K562 (cell line): ENCODE measurements around the gene PMIS2. TPM values are rescaled to one million over a fixed set of nuclear protein-coding genes. Genes with fewer than 3 reads are reported as not detected.

Source experiments
- BRF2 ChIP-seq: IDR thresholded peaks from 3 replicates; pipeline ENCODE4 v1.6.1; 2011; ENCODE audit warnings: borderline replicate concordance, mild to moderate bottlenecking; ENCODE audit not compliant: insufficient read length, insufficient read depth
- CBFA2T2 ChIP-seq: fragments of 450-650 bp; conservative IDR thresholded peaks from 2 replicates; pipeline ENCODE4 v1.6.1; 2017; ENCODE audit warnings: mild to moderate bottlenecking
- CHD2 ChIP-seq: IDR thresholded peaks from 2 replicates; pipeline ENCODE4 v1.6.1; 2011; ENCODE audit warnings: low read depth, low read length
- DDX20 ChIP-seq: fragments of 450-650 bp; IDR thresholded peaks from 2 replicates; pipeline ENCODE4 v1.6.1; 2016; ENCODE audit warnings: missing genetic modification characterization, low read depth, mild to moderate bottlenecking, missing compliant biosample characterization, moderate library complexity
- ETV5 ChIP-seq: sonication (generic); formaldehyde crosslinking; IDR thresholded peaks from 2 replicates; pipeline ENCODE4 v1.4.0; 2020; ENCODE audit warnings: low read depth, mild to moderate bottlenecking, missing genetic modification reagents
- GTF2F1 ChIP-seq: IDR thresholded peaks from 2 replicates; pipeline ENCODE4 v1.6.1; 2011; ENCODE audit warnings: low read depth, low read length, improper control_type of control experiment
- HDAC1 ChIP-seq, 2 experiments: fragments of 450-650 bp; IDR thresholded peaks; 2 replicates each; pipeline ENCODE4 v1.6.1; 2016 to 2017; ENCODE audit warnings: inconsistent platforms in 1 of 2, mild to moderate bottlenecking in 1 of 2, moderate library complexity in 1 of 2
- MBD1 ChIP-seq: fragments of 250-450 bp; sonication (Bioruptor Pico); IDR thresholded peaks from 2 replicates; pipeline ENCODE4 v1.8.0; 2022; ENCODE audit warnings: inconsistent platforms
- NR2C2 ChIP-seq, 2 experiments: fragments of 200-800 bp in 1 of 2; sonication (Bioruptor generic) in 1 of 2; sonication (generic) in 1 of 2; formaldehyde crosslinking in 1 of 2; IDR thresholded peaks; 2 replicates each; pipeline versions ENCODE4 v1.6.1 to v1.8.0; 2016 to 2022; ENCODE audit warnings: mild to moderate bottlenecking in 1 of 2, missing compliant biosample characterization in 1 of 2, missing genetic modification characterization in 1 of 2, missing genetic modification reagents in 1 of 2
- NR3C1 ChIP-seq: sonication (generic); formaldehyde crosslinking; IDR thresholded peaks from 2 replicates; pipeline ENCODE4 v1.8.1; 2022; ENCODE audit warnings: missing genetic modification reagents
- NR4A1 ChIP-seq, 2 experiments: fragments of 250-450 bp in 1 of 2; fragments of 450-650 bp in 1 of 2; sonication (Bioruptor Pico) in 1 of 2; IDR thresholded peaks; 2 replicates each; pipeline versions ENCODE4 v1.4.0 to v1.6.1; 2016 to 2020; ENCODE audit warnings: mild to moderate bottlenecking in 2 of 2, missing compliant biosample characterization in 1 of 2, missing genetic modification characterization in 1 of 2, moderate library complexity in 1 of 2
- POLR2G ChIP-seq: fragments of 200-400 bp; formaldehyde crosslinking; IDR thresholded peaks from 2 replicates; pipeline ENCODE4 v1.6.1; 2017; ENCODE audit warnings: low read depth, mild to moderate bottlenecking, antibody characterized with exemption, low read length, moderate library complexity
- PPARD ChIP-seq: fragments of 250-450 bp; sonication (Bioruptor Pico); IDR thresholded peaks from 2 replicates; pipeline ENCODE4 v1.8.0; 2022; ENCODE audit warnings: inconsistent platforms, mild to moderate bottlenecking, moderate library complexity
- RB1 ChIP-seq: fragments of 450-650 bp; IDR thresholded peaks from 2 replicates; pipeline ENCODE4 v1.6.1; 2017; ENCODE audit warnings: low read depth, mild to moderate bottlenecking
- TBP ChIP-seq: optimal IDR thresholded peaks from 2 replicates; pipeline ENCODE3; 2011; ENCODE audit warnings: low read depth, low read length, improper control_type of control experiment
- TEAD1 ChIP-seq, 2 experiments: fragments of 450-650 bp in 1 of 2; sonication (generic) in 1 of 2; formaldehyde crosslinking; IDR thresholded peaks; 2 replicates each; pipeline versions ENCODE4 v1.4.0 to v1.8.0; 2020 to 2022; ENCODE audit warnings: mild to moderate bottlenecking in 2 of 2, missing genetic modification reagents in 1 of 2
- ZBED1 ChIP-seq: IDR thresholded peaks from 2 replicates; pipeline ENCODE4 v1.6.1; 2014
- ZNF347 ChIP-seq: fragments of 450-650 bp; formaldehyde crosslinking; IDR thresholded peaks from 2 replicates; pipeline ENCODE4 v1.4.0; 2020; ENCODE audit warnings: low read depth, mild to moderate bottlenecking, moderate library complexity
- ZNF644 ChIP-seq: fragments of 200-800 bp; sonication (Bioruptor generic); IDR thresholded peaks from 2 replicates; pipeline ENCODE4 v1.6.1; 2016; ENCODE audit warnings: low read depth, missing genetic modification characterization, missing compliant biosample characterization
- ZNF668 ChIP-seq: fragments of 250-450 bp; sonication (Bioruptor Pico); IDR thresholded peaks from 2 replicates; pipeline ENCODE4 v1.8.0; 2022; ENCODE audit warnings: mild to moderate bottlenecking, inconsistent platforms
- polyA plus RNA-seq, 8 experiments: library from polyadenylated mRNA; depleted of rRNA in 4 of 8; stranded (reverse) in 5 of 8; unstranded in 3 of 8; fragments of >200 nt; fragmentation: Nextera tagmentation in 2 of 8; fragmentation: Illumina TruSeq in 1 of 8; extraction: Ambion mirVana in 2 of 8; extraction: Trizol in 1 of 8; gene quantifications; 2 replicates each; pipeline versions ENCODE4 v1.2.1 to v1.2.3, GENCODE V29; 2011 to 2014; ENCODE audit warnings: inconsistent platforms in 1 of 8, missing spikeins in 1 of 8
- total RNA-seq, 7 experiments: library from RNA; depleted of rRNA in 6 of 7; stranded (reverse); fragments of >200 nt in 6 of 7; fragmentation: Illumina TruSeq in 2 of 7; extraction: Trizol in 2 of 7; gene quantifications; 2 replicates each; pipeline versions ENCODE4 v1.2.1 to v1.2.3, GENCODE V29; 2011 to 2021; ENCODE audit warnings: low replicate concordance in 1 of 7
- TF ChIP-seq, protein P1 (sequence below): fragments of 250-450 bp; sonication (Bioruptor Pico); IDR thresholded peaks from 2 replicates; pipeline ENCODE4 v1.4.0; 2020; ENCODE audit warnings: borderline replicate concordance
- TF ChIP-seq, protein P2 (sequence below): fragments of 450-650 bp; formaldehyde crosslinking; IDR thresholded peaks from 2 replicates; pipeline ENCODE4 v1.4.0; 2020; ENCODE audit warnings: mild to moderate bottlenecking, mixed read lengths

Gene PMIS2
- total and polyA plus RNA-seq, 9 of the 15 experiments (the other 6 are each of a cell fraction or from before 2014, with no cell fraction given) = not detected

DNA sequence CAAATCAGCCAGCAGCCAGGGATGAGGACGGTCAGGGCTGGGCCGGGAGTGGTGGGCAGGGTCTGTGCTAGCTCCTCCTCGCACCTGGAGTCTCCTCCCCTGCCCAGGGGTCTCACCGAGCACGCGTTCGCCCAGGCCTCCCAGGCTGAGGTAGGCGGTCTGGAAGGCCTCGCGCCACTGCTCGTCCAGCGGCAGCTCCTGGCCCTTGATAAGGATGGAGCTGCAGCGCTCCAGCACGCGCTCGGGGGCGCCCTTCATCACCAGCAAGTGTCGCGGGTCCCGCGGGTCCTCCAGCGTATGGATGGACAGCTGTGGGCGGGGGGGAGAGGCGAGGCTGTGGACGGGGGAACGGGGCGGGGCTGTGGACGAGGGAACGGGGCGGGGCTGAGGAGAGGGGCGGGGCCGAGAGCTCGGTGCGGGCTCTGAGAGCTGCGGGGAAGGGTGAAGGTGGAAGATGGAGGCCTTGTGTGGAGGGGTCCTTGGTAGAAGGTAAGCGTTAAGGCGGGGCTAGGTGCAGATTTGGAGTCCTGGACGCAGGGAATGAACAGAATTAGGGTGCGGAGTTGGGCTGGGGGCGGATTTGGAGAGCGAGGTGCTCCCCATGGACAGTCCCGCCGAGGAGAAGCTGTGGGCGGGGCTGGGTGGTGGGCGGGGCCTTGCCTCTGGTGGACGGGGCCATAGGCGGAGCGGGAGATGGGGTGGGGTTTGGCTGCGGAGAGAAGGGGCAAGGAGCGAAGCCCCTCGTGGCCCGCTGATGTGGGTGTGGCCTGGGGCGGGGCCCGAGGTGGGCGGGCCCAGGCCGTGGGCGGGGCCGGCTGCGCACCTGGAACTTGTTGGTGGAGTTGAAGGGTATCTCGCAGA lies 28.2 kb upstream of the PMIS2 start (continued):
- TF ChIP-seq NR2C2 (CRISPR knock-in tag; IDR thresholded peaks at IDR 0.05) (no peak), NR2C2 (tag; IDR thresholded peaks at IDR 0.05) (no peak), RB1 (0 out of 2 replicates have a peak, but pooled peaks have one; percentile 36), HDAC1 (IDR thresholded peaks at IDR 0.05) (no peak; a peak in 2 of 4 replicates), ETV5 (CRISPR knock-in tag) (no peak), ZNF347 (CRISPR knock-in tag) (no peak), PPARD (no peak), DDX20 (tag) (no peak), CBFA2T2 (no peak), ZNF644 (no peak), GTF2F1 (no peak), MBD1 (no peak), ZNF668 (CRISPR knock-in tag) (no peak), BRF2 (no peak), ZBED1 (no peak), NR4A1 (CRISPR knock-in tag; IDR thresholded peaks at IDR 0.05) (no peak), NR4A1 (tag; IDR thresholded peaks at IDR 0.05) (no peak), TEAD1 (CRISPR knock-in tag; IDR thresholded peaks at IDR 0.05) (no peak), CHD2 (no peak), TBP (peak; percentile 12), POLR2G (peak; percentile 49; the same call in 1 of the 2 replicates), NR3C1 (CRISPR knock-in tag) (no peak)
- TF ChIP-seq, protein P1, sequence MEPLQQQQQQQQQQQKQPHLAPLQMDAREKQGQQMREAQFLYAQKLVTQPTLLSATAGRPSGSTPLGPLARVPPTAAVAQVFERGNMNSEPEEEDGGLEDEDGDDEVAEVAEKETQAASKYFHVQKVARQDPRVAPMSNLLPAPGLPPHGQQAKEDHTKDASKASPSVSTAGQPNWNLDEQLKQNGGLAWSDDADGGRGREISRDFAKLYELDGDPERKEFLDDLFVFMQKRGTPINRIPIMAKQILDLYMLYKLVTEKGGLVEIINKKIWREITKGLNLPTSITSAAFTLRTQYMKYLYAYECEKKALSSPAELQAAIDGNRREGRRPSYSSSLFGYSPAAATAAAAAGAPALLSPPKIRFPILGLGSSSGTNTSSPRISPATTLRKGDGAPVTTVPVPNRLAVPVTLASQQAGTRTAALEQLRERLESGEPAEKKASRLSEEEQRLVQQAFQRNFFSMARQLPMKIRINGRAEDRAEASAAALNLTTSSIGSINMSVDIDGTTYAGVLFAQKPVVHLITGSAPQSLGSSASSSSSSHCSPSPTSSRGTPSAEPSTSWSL (CRISPR knock-in tag) = no peak
- TF ChIP-seq, protein P2, sequence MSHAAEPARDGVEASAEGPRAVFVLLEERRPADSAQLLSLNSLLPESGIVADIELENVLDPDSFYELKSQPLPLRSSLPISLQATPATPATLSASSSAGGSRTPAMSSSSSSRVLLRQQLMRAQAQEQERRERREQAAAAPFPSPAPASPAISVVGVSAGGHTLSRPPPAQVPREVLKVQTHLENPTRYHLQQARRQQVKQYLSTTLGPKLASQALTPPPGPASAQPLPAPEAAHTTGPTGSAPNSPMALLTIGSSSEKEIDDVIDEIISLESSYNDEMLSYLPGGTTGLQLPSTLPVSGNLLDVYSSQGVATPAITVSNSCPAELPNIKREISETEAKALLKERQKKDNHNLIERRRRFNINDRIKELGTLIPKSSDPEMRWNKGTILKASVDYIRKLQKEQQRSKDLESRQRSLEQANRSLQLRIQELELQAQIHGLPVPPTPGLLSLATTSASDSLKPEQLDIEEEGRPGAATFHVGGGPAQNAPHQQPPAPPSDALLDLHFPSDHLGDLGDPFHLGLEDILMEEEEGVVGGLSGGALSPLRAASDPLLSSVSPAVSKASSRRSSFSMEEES (CRISPR knock-in tag) = no peak
